NCI-H2107 treated with DMSO at 0.1 percent for 48 hours (cell line): ENCODE data around the gene CLDN16.

ENCODE experiments used
- DNase-seq: peaks from one replicate; lab custom pipeline; 2025; ENCODE audit not compliant: unreplicated experiment; lab: John Stamatoyannopoulos, UW

The CLDN16 gene, protein sequence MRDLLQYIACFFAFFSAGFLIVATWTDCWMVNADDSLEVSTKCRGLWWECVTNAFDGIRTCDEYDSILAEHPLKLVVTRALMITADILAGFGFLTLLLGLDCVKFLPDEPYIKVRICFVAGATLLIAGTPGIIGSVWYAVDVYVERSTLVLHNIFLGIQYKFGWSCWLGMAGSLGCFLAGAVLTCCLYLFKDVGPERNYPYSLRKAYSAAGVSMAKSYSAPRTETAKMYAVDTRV

DNA sequence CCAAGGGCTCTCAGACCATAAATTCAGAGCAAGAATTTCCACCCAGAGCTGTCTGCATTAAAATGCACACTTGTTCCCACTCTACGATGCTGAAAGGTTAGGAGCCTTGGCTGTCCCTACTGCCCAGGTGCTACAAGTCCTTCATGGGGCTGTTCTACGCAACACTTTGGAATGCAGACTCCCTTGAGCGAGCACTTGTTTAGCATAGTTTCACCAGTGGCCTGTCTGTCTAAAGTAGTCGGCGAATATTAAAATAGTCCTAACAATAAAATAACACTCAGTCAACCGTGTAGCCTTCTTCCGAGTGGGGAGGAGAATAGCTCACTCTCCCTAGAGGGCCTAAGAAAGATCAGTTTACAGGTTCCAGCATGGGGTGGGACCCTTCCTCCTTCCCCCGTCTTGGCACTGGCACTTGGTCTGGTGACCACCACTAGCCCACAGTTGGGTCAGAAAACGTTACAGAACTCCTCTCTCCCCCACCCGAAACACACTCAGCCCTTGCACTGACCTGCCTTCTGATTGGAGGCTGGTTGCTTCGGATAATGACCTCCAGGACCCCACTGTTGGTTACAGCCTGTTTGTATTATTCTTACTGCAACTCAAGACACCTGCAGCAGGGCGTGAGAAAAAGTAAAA lies at the start of gene CLDN16:
Gene CLDN16, plus strand, starts transcription at position 586 of the 636 bp plus-strand sequence. CDS start 167 bp downstream, outside the sequence.
- no peak for DNase-seq

DNA sequence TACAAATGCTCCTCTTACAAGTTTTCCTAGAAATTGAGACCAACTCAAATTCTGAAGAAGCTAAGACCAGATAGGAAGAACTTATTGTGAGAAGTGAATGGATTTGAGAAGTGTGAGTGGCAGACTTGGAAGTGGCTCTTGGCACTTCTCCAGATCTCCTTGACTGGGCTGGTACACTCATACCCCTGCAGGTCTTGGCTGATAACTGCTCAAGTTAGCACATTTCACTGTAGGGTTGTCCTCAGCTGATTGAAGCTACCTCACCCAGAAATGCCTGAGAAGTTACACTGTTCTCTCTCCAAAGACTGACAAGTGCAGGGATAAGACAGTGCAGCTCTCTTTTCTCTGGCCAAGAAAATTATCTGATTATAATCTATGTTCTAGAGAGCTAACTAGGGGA lies 49.2 kb upstream of the CLDN16 start:
- no peak for DNase-seq

DNA sequence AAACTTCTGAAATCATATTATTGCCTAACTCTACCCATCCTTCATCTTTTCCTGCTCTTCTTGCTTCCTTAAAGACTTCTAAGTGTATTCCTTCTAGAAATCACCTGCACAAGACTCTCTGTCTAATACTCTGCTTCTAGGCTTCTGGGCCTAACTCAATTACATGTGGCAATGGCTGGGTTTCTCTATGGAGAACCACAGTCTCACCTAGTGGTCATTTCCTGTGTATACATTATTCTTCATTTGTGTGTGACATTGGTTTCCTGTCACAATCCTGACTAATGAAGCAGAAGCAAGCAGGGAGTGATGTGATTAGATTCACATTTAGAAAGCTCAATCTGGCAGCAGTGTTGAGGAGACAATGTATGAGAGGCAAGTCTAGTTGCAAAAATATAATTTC lies 48.8 kb upstream of the CLDN16 start:
- no peak for DNase-seq

DNA sequence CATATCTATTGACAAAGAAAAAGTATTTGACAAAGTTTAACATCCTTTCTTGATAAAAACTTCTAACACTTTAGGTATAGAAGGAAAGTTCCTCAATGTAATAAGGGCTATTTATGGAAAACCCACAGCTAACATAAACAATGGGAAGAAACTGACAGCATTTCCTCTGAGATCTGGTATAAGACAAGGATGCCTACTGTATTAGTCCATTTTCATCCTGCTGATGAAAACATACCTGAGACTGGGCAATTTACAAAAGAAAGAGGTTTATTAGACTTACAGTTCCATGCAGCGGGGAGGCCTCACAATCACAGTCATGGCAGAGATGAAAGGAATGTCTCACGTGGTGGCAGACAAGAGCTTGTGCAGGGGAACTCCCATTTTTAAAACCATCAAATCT lies 47.9 kb upstream of the CLDN16 start:
- DNase-seq: no peak

DNA sequence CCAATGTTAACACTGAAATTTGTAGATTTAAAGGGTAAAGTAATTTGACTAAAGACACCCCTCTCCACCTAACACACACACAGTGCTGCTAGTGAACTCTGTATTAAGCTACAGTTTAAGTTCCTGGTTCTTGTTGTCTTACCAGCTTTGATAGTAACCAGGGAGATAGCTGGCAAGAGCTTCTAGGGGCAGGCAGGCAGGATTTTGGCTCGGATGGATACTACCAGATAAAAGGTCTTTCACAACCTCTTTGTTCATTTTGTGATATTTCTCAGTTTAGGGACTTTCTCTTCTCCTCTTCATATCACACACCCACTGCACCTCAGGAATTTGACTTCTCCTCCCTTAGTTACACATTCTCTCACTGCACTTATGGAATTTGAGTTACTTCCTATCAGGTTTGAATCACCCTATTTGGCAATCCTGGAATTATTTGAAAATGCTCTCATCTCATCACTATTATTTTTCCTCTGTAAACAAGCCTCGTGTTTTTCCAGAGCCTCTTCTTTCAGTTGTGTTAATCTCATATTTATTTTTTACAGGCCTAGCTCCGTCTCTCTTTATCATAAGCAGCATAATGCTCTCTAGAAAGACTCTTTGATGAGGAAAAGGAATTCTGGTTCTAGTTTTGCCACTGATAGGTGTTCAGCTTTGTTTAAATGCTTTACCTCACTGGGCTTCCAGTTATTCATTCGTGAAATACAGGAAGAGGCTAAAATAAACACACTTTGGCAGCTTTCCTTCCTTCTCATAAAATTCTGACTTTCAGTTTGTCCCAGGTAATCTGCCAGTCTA lies 42.7 kb upstream of the CLDN16 start:
- no peak for DNase-seq

DNA sequence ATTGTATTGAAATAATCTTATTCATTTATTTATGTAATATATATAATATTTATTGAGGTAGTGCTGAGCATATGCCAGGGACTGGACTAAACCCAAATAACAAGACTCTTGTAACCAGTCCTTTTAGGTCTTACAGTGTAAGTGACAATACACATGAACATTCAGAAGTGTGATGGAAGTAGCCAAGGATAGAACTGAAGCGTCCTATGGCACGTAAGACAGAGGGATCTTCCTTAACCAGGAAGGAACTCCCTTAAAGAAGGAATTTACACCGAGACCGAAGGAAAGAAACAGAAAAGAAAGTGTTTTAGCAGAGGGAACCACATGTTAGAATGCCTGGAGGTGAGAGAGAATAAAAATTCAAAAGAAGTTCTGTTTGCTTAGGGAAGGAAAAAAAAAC lies 42.1 kb upstream of the CLDN16 start:
- DNase-seq: no peak

DNA sequence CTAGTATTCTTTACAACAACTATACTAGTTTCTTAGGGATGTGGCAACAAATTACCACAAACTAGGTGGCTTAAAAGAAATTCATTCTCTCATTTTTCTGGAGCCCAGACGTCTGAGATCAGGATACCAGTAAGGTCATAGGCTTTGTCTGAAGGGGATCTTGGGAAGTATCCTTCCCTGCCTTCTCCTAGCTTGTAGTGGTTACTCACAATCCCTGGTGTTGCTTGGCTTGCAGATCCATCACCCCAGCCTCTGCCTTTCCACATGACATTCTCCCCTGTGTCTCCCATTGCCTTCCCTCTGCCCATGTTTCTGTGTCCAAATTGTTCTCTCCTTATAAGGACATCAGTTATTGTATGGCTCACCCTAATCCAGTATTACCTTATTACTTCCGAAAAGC lies 41.4 kb upstream of the CLDN16 start:
- no peak for DNase-seq

DNA sequence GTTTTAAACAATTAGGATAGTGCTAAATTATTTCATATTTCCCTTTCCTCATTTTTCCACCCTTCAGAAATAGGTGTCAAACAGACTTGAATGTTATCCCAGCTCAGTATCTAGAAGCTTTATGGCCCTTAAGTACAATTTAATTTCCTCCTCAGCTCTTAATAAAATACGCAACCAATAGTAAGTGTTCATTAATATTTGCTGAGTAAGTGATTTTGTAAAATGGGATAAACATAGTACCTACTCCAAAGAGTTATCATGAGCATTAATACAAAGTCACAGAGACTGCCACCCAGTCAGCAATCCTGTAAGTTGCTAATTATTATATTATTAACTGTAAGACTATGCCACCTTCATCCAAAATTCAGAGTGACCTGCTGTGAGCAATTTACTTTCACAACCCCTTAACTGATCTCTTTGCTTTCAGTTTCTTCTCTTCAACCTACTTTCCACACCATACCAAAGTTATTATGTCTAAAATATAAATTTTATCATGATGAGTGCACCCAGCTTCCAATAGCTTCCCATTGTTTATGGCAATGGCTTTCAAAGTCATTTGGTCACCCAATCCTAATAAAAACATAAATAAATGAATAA lies 35.0 kb upstream of the CLDN16 start:
- no peak for DNase-seq

DNA sequence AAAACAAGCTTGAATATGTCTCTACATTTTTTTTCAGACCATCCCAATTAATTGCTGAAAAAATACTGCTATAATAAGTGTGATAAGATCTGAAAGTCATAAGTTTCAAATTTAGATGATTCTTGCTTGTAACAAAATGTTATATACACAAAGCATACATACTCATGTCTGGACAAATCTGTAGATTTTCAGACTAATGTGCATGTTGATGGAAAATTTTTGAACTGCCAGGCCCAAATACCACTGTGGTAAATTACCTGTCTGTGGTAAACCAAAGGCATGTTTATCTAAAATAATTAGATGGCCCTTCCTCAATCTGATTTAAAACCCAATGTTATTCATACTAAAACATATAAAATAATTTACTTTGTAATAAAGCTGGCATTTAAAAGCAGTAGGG lies 31.7 kb upstream of the CLDN16 start:
- DNase-seq: no peak

DNA sequence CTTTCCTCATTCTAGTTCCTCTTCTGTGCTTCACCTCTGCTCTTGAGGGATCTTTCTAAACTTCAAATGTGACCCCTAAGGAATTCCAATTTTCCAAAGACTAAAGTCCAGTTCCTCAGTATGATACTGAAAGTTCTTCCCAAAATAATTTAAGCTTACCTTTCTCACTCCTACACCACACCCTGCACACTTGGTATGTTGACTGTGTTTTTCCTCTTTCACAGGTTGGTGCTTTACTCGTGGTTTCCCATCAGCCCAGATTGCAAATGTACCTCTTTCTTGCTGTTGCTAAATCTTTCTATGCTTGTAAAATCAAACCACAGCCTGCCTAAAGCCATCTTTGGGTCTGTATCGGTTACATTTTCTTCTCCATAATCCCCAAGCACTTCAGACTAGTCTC lies 30.5 kb upstream of the CLDN16 start:
- DNase-seq: no peak

DNA sequence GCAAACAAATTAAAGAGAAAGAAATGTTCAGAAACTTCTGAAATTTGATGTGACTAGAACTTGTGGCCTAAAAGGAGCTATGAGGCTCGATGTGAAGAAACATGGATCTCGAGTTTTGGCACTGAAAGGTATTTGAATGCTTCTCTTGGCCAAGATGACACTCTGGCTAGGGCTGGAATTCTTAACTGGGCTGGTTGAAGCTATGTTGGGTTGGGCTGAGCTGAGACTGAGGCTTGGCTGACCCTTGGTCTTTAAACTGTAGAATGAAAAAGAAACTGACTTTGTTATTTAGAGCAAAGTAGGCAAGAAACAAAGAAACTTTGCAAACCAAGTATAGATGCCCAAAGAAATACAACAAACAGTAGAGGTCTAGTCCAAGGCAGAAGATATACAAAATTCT lies 28.1 kb upstream of the CLDN16 start:
- no peak for DNase-seq

DNA sequence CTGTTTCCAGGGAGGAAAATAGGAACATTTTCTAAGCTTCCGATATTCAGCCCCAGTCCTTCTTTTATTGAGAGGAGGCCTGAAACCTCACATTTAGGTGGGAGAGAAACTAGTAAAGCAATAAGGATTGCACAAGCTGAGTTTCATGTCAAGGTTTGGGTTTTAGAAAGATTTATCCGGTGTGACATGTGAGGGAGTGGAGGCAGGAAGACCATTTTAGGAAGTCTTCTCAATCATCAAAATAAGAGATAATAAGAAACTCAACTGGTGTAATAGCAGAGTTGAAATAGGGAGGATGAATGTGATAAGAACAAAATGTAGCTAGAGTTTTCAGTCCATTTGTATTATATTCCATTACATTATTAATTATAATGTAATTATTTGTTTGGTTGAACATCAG lies 27.7 kb upstream of the CLDN16 start:
- no peak for DNase-seq

DNA sequence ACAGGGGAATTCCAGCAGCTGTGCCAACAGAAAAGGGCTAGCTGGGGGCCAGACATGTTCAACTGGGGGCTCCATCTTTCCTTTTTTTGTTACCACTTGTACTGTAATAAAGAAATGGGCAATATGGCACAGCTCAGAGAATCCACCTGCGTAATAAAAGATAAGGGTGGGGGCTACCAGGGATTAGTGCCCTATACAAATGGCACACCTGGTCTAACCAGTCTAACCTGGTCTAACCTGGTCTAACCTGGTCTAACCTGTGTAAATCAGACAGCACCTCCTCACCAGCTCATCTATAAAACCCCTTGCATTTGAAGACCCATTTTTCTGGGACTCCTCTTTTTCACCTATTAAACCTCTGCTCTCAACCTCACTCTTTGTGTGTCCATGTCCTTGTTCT lies 26.2 kb upstream of the CLDN16 start:
- no peak for DNase-seq

DNA sequence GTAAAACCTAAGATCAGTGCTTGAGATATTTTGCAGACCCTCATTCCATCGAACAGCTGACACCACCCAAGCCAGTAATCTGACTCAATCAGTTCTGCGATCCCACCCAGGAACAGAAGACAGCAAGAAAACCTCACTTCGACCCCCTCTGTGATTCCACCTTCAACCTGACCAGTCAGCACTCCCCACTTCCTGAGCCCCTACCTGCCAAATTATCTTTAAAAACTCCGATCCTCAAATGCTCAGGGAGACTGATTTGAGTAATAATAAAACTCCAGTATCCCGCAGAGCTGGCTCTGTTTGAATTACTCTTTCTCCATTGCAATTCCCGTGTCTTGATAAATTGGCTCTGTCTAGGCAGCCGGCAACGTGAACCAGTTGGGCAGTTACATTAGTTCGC lies 25.7 kb upstream of the CLDN16 start:
- DNase-seq: no peak

DNA sequence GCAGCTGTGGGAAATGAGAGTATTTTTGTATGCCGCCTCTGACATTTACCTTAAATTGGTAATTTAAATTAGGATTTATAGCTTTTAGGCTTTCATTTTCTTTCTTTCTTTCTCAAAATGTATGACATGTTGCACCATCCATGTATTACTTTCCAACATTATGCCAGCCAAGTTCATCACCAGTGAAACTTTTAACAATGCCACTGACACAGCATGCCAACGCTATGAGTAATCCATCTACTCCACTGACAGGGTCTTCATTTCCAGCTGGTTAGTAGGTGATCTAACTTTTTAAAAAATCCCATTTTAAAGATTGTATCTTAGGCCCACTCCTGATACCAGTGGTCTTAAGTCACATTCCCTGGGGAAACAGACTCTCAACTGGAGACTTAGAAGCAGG lies 21.8 kb upstream of the CLDN16 start:
- DNase-seq: no peak

DNA sequence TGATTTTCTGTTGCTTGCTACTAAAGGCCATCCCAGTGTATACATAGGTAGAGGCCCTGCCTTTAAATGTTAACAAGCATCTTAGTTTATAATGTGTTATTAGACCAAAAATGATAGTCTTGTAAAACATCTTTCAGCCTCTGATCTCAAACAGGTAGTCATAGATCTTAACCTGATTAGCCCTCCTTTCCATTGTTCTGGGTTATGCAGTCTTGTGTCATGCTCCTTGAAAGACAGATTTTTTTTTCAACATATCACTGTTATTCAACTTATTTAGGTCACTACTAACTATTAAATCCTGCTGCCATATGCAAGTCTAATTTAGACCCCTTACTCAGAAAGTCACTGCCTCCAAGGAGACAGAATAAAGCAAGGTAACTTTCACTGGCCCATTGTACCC lies 19.1 kb upstream of the CLDN16 start:
- DNase-seq: no peak

DNA sequence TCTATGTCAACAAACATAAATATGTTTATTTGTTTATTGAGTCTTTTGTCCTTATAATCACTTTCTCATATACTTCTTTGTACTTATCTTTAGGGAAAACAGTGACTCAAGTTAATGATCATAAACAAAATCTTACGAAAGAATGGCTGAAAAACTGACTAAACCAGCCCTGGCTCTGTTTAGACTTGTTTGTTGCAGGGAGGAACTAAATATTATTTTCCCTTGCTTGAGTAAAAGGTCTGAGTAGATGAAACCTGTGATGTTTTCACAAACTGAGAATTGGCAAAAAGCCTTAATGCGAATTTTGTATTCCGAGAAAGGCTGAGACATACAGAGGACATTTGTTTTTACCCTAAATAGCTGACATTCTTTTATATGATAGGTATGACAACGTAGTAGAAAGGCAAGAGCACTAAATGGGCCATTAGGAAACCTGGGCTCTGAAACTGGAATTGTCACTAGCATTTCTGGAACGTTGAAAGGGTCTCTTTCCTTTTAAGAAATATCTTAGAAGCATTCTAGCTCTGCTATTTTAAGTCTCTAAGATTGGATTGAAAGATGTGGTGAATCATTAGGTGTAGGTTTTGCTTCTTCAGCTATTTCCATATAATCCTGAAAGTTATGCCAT lies 18.2 kb upstream of the CLDN16 start:
- no peak for DNase-seq

DNA sequence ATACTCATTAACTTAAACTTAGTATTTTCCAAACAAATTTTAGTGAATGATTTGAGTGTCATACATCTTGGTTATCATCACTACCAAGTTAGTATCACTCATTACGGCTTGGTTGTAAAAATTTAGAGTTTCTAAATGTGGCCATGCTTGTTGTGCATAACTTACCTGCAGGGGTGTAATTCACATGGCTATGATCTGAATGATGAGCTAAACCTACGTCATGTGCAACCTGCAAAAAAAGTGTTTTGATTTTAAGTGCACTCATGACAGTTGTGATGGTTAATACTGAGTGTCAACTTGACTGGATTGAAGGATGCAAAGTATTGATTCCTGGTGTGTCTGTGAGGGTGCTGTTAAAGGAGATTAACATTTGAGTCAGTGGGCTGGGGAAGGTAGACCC lies 17.6 kb upstream of the CLDN16 start:
- no peak for DNase-seq

DNA sequence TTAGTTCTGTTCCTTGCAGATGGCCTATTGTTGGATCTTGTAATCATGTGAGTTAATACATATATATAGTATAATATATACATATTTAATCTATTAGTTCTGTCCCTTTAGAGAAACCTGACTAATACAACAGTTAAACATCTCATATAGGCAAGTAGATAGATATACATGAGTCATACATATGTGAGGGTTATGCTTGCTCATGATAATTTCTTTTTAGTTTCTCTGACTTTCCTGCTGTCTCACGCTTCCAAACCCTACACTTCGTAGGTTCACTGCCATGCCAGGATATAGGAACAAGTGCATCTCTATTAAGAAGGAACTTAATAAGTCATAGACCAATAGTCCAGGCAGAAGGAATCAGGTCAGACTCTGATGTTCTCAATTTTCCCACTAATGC lies 16.8 kb upstream of the CLDN16 start:
- no peak for DNase-seq

DNA sequence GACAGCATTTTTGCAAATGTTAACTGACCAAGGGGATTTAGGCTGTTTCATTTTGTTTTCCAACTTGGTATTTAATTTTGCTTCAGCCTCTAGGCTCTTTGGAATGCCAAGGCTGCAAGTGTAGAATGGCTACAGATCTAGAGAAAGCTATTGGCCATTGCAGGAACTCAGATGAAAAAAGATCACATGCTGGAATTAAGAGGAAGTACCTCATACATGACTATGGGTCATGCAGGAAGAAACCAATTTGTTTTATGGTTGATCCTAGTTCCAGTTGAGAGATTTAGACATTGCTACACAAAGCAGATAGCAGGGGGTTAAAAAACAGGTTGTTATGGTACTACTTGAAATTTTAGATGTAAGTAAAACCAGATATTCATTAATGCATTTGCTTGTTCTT lies 12.7 kb upstream of the CLDN16 start:
- DNase-seq: no peak

DNA sequence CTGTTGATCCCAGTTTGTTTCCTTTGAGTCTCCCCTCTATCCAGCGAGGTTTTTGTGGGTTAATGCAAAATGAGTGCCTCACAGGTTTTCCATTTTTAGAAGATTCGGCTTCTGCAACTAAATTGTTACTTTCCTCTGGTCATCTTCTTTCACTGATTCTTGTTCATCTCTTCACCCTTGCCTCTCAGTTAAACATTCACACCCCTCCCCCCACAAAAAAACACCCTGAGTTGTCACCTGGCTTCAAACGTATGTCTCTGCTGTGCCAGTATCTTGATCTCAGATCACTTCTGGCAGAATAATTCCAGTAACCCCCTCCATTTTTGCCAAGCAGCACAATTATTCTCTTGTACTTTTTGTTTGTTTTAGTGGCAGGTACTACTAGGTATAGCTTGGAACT lies 12.3 kb upstream of the CLDN16 start:
- no peak for DNase-seq
